GM23248 (cell line): ENCODE results near the gene BDNF. TPM values are rescaled to one million over a fixed set of nuclear protein-coding genes. Genes with fewer than 3 reads are reported as not detected.
"Not testable (repeated sequence)": the region's sequence is repeated elsewhere in the genome, so short reads cannot be mapped to it uniquely, and the experiment has no call there.

Experiments used
- DNase-seq: peaks from one replicate; pipeline ENCODE4 v3.0.0-alpha.2; 2015
- H2AFZ ChIP-seq: fragments of 200-600 bp; sonication (generic); 2 replicates; pipeline ENCODE4 v1.6.1; 2016; ENCODE audit warnings: antibody characterized with exemption
- H3F3A ChIP-seq: fragments of 200-600 bp; sonication (generic); 2 replicates; pipeline ENCODE4 v1.6.1; 2016; ENCODE audit warnings: mild to moderate bottlenecking, antibody characterized with exemption, mixed run types; ENCODE audit not compliant: insufficient read depth
- H3K27ac ChIP-seq: fragments of 200-600 bp; sonication (generic); 2 replicates; pipeline ENCODE4 v1.5.1; 2016; ENCODE audit warnings: mild to moderate bottlenecking
- H3K27me3 ChIP-seq: fragments of 200-600 bp; sonication (generic); replicated peaks from 2 replicates; pipeline ENCODE4 v1.6.1; 2016; ENCODE audit warnings: mild to moderate bottlenecking; ENCODE audit not compliant: insufficient read depth
- H3K36me3 ChIP-seq: fragments of 200-600 bp; sonication (generic); 2 replicates; pipeline ENCODE4 v1.6.1; 2016; ENCODE audit warnings: low read depth, mild to moderate bottlenecking
- H3K4me1 ChIP-seq: fragments of 200-600 bp; sonication (generic); 2 replicates; pipeline ENCODE4 v1.6.1; 2016; ENCODE audit warnings: mild to moderate bottlenecking; ENCODE audit not compliant: insufficient read depth
- H3K4me2 ChIP-seq: fragments of 200-600 bp; sonication (generic); one replicate; pipeline ENCODE4 v1.6.1; 2016; ENCODE audit warnings: mild to moderate bottlenecking; ENCODE audit not compliant: unreplicated experiment
- H3K4me3 ChIP-seq: fragments of 200-600 bp; sonication (generic); 2 replicates; pipeline ENCODE4 v1.5.1; 2016; ENCODE audit warnings: mild to moderate bottlenecking
- H3K79me2 ChIP-seq: fragments of 200-600 bp; sonication (generic); 2 replicates; pipeline ENCODE4 v1.6.1; 2016; ENCODE audit warnings: mild to moderate bottlenecking; ENCODE audit not compliant: insufficient read depth
- H3K9ac ChIP-seq: fragments of 200-600 bp; sonication (generic); 2 replicates; pipeline ENCODE4 v1.6.1; 2016; ENCODE audit warnings: mild to moderate bottlenecking
- H3K9me2 ChIP-seq: fragments of 200-600 bp; sonication (generic); 2 replicates; pipeline ENCODE4 v1.6.1; 2016; ENCODE audit warnings: mixed run types, mild to moderate bottlenecking, moderate library complexity; ENCODE audit not compliant: insufficient read depth
- H3K9me3 ChIP-seq: fragments of 200-600 bp; sonication (generic); one replicate; pipeline ENCODE4 v1.6.1; 2017; ENCODE audit warnings: low read depth
- H4K20me1 ChIP-seq: fragments of 200-600 bp; sonication (generic); 2 replicates; pipeline ENCODE4 v1.6.0; 2016; ENCODE audit not compliant: insufficient read depth
- EZH2 ChIP-seq: fragments of 200-600 bp; sonication (generic); IDR thresholded peaks from 2 replicates; pipeline ENCODE4 v1.6.1; 2018; ENCODE audit warnings: antibody characterized with exemption, mild to moderate bottlenecking; ENCODE audit not compliant: insufficient read depth, poor library complexity, severe bottlenecking
- EZH2phosphoT487 ChIP-seq: fragments of 200-600 bp; sonication (generic); IDR thresholded peaks from 2 replicates; pipeline ENCODE4 v1.6.1; 2018; ENCODE audit warnings: antibody characterized with exemption, moderate library complexity, mild to moderate bottlenecking, low read depth; ENCODE audit not compliant: insufficient read depth
- WGBS, 2 experiments: methylation state at CpG; one replicate each; pipeline ENCODE4 v1.1.6; 2015 to 2017; ENCODE audit warnings: low lambda C conversion rate in 2 of 2, low coverage in 1 of 2; ENCODE audit errors: missing lambda C conversion rate in 2 of 2; 5-methylcytosine and 5-hydroxymethylcytosine counted together
- in situ Hi-C: fragments of 300-500 bp; cut with MboI; formaldehyde crosslinking; loops from 2 replicates; pipeline ENCODE4 v1.15.0; 2020
- polyA plus RNA-seq: library from polyadenylated mRNA; unstranded; fragments of >200 nt; fragmentation: Nextera tagmentation; extraction: Ambion mirVana; gene quantifications from 2 replicates; pipeline ENCODE4 v1.2.1, GENCODE V29; 2016
- total RNA-seq: library from RNA; depleted of rRNA; stranded (reverse); fragments of >200 nt; shearing (Covaris generic); gene quantifications from 2 replicates; pipeline ENCODE4 v1.2.3, GENCODE V29; 2014

Gene BDNF
- total and polyA plus RNA-seq, 2 experiments from 2014 or later = 58.1 to 63.6 TPM

GRCh38 chr11:27678242-27678641 is 22.0 kb downstream of the BDNF start:
- Histone ChIP-seq H3K9me2 (no peaks in the 10 kb centered on the region), H3K36me3 (peaks cover 12% of the 10 kb centered on the region; the same call in 1 of the 2 replicates), H2AFZ (no peak overlapping the region), H3K9ac (no peak overlapping the region), H3K4me3 (no peak overlapping the region), H3K9me3 (no peaks in the 10 kb centered on the region), H3K27me3 (no peaks in the 10 kb centered on the region), H3K27ac (peak overlapping the region; percentile 14; the same call in 1 of the 2 replicates), H3F3A (peaks cover 81% of the 10 kb centered on the region), H3K79me2 (peaks cover 97% of the 10 kb centered on the region), H4K20me1 (peaks cover 43% of the 10 kb centered on the region), H3K4me1 (peaks cover 46% of the 10 kb centered on the region), H3K4me2 (peak overlapping the region; percentile 0)
- TF ChIP-seq EZH2 = no peak
- TF ChIP-seq EZH2phosphoT487 = no peak
- WGBS, 2 experiments = 58 to 59% methylated on average over 4 of the region's 4 CpGs
- peak; percentile 62 for DNase-seq
- in situ Hi-C loops = no loop called here

GRCh38 chr11:27677108-27677507 is 23.1 kb downstream of the BDNF start:
- H3K9ac ChIP-seq = no peak overlapping the region
- H3K4me2 ChIP-seq = no peak overlapping the region
- no peaks in the 10 kb centered on the region for H3K27me3 ChIP-seq
- H3K27ac ChIP-seq = no peak overlapping the region
- DNase-seq = no peak
- H3K36me3 ChIP-seq = peaks cover 14% of the 10 kb centered on the region; the same call in 1 of the 2 replicates
- peaks cover 84% of the 10 kb centered on the region for H3F3A ChIP-seq
- no peaks in the 10 kb centered on the region for H3K9me3 ChIP-seq
- peaks cover 52% of the 10 kb centered on the region for H4K20me1 ChIP-seq
- in situ Hi-C loops = no loop called here
- H2AFZ ChIP-seq = no peak overlapping the region
- no peak overlapping the region for H3K4me3 ChIP-seq
- TF ChIP-seq EZH2phosphoT487 = no peak
- no peak for TF ChIP-seq EZH2
- peaks cover 57% of the 10 kb centered on the region for H3K4me1 ChIP-seq
- WGBS, 2 experiments = 94 to 97% methylated on average over 4 of the region's 4 CpGs
- peaks cover 100% of the 10 kb centered on the region for H3K79me2 ChIP-seq
- H3K9me2 ChIP-seq = no peaks in the 10 kb centered on the region

- H3K27ac ChIP-seq = peak overlapping the region; percentile 51
- H3K4me3 ChIP-seq = no peak overlapping the region
- peaks cover 11% of the 10 kb centered on the region; the same call in 1 of the 2 replicates for H3K36me3 ChIP-seq
- H3K4me1 ChIP-seq = peaks cover 59% of the 10 kb centered on the region
- H3K9me3 ChIP-seq = no peaks in the 10 kb centered on the region
- peaks cover 100% of the 10 kb centered on the region for H3K79me2 ChIP-seq
- H3F3A ChIP-seq = peaks cover 70% of the 10 kb centered on the region
- in situ Hi-C loops = no loop called here
- H3K9me2 ChIP-seq = no peaks in the 10 kb centered on the region
- no peak overlapping the region for H3K9ac ChIP-seq
- no peak overlapping the region for H3K4me2 ChIP-seq
- peaks cover 54% of the 10 kb centered on the region for H4K20me1 ChIP-seq
- WGBS, 2 experiments = 32% methylated on average over 6 of the region's 6 CpGs
- TF ChIP-seq EZH2 (no peak), EZH2phosphoT487 (no peak)
- no peak for DNase-seq
- no peak overlapping the region for H2AFZ ChIP-seq
- H3K27me3 ChIP-seq = no peaks in the 10 kb centered on the region
Observed at GRCh38 chr11:27673979-27674663, 26.1 kb downstream of the BDNF start.

GRCh38 chr11:27672836-27673464 is 27.3 kb downstream of the BDNF start:
- H3K9me2 ChIP-seq = no peaks in the 10 kb centered on the region
- H3F3A ChIP-seq = peaks cover 61% of the 10 kb centered on the region
- peak; percentile 72 for DNase-seq
- no peaks in the 10 kb centered on the region for H3K27me3 ChIP-seq
- no peak overlapping the region for H2AFZ ChIP-seq
- H3K4me2 ChIP-seq = peak overlapping the region; percentile 3
- H3K4me3 ChIP-seq = no peak overlapping the region
- 81 to 97% methylated on average over 2 of the region's 2 CpGs for WGBS, 2 experiments
- in situ Hi-C loops = no loop called here
- peaks cover 48% of the 10 kb centered on the region for H4K20me1 ChIP-seq
- H3K36me3 ChIP-seq = peaks cover 11% of the 10 kb centered on the region; the same call in 1 of the 2 replicates
- peak overlapping the region; percentile 51 for H3K27ac ChIP-seq
- TF ChIP-seq EZH2phosphoT487 (no peak), EZH2 (no peak)
- no peaks in the 10 kb centered on the region for H3K9me3 ChIP-seq
- no peak overlapping the region for H3K9ac ChIP-seq
- H3K79me2 ChIP-seq = peaks cover 100% of the 10 kb centered on the region
- peaks cover 48% of the 10 kb centered on the region for H3K4me1 ChIP-seq

- 78 to 80% methylated on average over 11 of the region's 11 CpGs for WGBS, 2 experiments
- H3K9ac ChIP-seq, in situ Hi-C loops, H3K4me2 ChIP-seq, H3K27me3 ChIP-seq, H3K4me3 ChIP-seq, H3K9me2 ChIP-seq, H3K27ac ChIP-seq, H3K9me3 ChIP-seq, H2AFZ ChIP-seq, DNase-seq: not testable (repeated sequence)
- H3K79me2 ChIP-seq = peaks cover 99% of the 10 kb centered on the region
- H4K20me1 ChIP-seq = peaks cover 33% of the 10 kb centered on the region
- H3K36me3 ChIP-seq = peaks cover 15% of the 10 kb centered on the region; the same call in 1 of the 2 replicates
- peaks cover 11% of the 10 kb centered on the region; the same call in 1 of the 2 replicates for H3K4me1 ChIP-seq
- H3F3A ChIP-seq = peaks cover 28% of the 10 kb centered on the region
Observed at GRCh38 chr11:27665508-27666101, 34.6 kb downstream of the BDNF start.
